22Rv1 (cell line): Measurements from ENCODE around the gene PANK4.

Experiments
- H3K27ac ChIP-seq: fragments of 450-650 bp; 2 replicates; pipeline ENCODE4 v1.5.1; 2017
- ZFX ChIP-seq: fragments of 450-650 bp; IDR thresholded peaks from 2 replicates; pipeline ENCODE4 v1.6.1; 2017; ENCODE audit warnings: antibody characterized with exemption, borderline replicate concordance
- TF ChIP-seq, protein P1 (sequence below): fragments of 450-650 bp; IDR thresholded peaks from 2 replicates; pipeline ENCODE4 v1.5.1; 2017; ENCODE audit warnings: mild to moderate bottlenecking

PANK4 gene

DNA sequence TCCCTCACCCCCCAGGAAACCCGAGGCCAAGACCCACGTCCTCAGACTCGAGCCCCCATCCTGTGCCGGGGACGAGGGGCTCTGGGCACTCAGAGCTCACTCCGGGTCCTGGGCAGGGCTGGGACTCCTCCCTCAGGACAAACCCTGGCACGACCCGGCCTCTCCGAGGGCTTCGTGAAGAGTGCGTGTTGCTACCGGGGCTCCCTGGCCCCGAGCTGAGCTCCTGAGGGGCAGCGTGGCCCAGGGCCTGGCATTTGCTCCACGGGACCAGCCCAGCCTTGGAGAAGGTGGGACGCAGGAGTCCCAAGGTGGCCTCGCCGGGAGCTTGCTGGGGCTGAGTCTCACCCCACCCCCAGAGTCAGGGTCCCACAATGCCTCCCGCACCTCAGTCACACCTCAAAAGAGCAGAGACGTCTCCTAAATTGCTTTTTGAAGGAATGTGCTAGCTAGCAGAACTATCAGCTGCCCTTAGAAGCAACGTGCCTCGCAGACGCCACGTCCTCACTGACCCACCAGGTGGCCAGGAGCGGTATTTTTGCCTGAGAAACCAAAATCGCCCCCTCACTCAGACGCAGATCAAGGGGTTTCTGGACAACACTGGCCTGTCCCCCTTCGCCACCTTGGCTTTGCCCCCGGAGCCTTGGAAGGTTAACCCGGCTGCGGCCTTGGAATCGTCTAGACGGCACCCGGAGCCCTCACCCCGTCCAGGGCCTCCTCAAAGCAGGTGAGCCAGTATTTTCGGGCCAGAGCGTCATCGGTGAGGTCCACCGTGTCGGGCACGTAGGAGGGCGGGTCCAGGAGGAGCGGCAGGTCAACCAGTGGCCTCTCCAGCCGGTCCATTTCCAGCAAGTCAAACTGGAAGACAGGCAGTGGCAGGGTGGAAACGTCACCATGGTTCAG is 11.3 kb downstream of the PANK4 start:
- H3K27ac ChIP-seq: no peak overlapping the region

GRCh38 chr1:2513939-2514652 is 12.3 kb downstream of the PANK4 start:
- no peak for TF ChIP-seq ZFX
- TF ChIP-seq, protein P1, sequence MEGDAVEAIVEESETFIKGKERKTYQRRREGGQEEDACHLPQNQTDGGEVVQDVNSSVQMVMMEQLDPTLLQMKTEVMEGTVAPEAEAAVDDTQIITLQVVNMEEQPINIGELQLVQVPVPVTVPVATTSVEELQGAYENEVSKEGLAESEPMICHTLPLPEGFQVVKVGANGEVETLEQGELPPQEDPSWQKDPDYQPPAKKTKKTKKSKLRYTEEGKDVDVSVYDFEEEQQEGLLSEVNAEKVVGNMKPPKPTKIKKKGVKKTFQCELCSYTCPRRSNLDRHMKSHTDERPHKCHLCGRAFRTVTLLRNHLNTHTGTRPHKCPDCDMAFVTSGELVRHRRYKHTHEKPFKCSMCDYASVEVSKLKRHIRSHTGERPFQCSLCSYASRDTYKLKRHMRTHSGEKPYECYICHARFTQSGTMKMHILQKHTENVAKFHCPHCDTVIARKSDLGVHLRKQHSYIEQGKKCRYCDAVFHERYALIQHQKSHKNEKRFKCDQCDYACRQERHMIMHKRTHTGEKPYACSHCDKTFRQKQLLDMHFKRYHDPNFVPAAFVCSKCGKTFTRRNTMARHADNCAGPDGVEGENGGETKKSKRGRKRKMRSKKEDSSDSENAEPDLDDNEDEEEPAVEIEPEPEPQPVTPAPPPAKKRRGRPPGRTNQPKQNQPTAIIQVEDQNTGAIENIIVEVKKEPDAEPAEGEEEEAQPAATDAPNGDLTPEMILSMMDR: no peak
- no peak overlapping the region for H3K27ac ChIP-seq

More for the DNA sequence above, 11.3 kb downstream of the PANK4 start:
- TF ChIP-seq, protein P1: no peak
- TF ChIP-seq ZFX: no peak

GRCh38 chr1:2512862-2513421 is 13.5 kb downstream of the PANK4 start:
- no peak overlapping the region for H3K27ac ChIP-seq
- TF ChIP-seq ZFX: no peak
- TF ChIP-seq, protein P1: no peak

- no peak overlapping the region for H3K27ac ChIP-seq
- no peak for TF ChIP-seq ZFX
- TF ChIP-seq, protein P1: no peak
Measured at GRCh38 chr1:2510366-2511155, 15.8 kb downstream of the PANK4 start.

DNA sequence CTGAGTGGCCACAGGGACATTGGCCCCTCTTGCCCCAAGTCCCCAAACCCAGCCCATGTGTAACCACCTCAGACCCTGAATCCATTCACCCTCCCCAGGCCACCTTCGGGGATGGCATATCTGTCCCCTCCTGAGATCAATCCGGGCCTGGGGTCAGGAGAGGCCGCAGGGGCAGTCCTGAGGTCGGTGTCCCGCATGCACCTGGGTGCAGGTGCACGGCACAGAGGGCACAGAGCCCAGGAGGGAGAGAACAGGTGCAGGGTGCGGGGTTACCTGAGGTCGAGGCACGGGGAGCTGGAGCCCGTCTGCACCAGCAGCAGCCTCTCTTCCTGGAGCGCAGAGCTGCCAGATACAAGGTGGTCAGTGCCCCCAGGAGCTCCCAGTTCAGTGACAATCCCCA is 16.8 kb downstream of the PANK4 start:
- no peak for TF ChIP-seq ZFX
- TF ChIP-seq, protein P1: no peak
- H3K27ac ChIP-seq: no peak overlapping the region

DNA sequence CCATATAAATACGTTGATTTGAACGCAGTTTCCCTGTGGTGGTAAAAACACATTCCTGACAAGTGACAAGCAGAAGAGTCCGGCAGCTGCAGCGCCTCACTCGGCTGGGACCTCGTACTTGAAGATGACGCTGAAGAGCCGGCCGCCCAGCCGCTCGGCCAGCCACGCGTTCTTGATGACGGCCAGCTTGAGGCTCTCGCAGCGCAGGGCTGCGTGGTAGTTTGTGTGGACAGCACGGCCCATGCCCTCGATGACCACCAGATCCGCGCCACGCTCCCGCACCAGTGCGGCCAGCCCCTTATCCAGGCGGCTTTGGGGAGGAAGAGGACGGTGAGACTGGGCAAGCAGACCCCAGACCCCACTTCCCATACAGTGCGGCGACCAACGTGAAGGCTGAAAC is 17.6 kb downstream of the PANK4 start:
- TF ChIP-seq, protein P1: no peak
- H3K27ac ChIP-seq: no peak overlapping the region
